Endothelial cell of umbilical vein (primary cell): ENCODE results near the gene PYROXD2. TPM values are rescaled to one million over a fixed set of nuclear protein-coding genes. Genes with fewer than 3 reads are reported as not detected.

Source experiments
- BruUV-seq: library from RNA; stranded (reverse); fragments of 400-500 nt; replicated peaks from 2 replicates; lab custom pipeline; 2021; lab: Mats Ljungman, UMichigan
- CTCF ChIA-PET: fragments of 300-600, 350-600 bp; sonication (Branson Sonifier 250); formaldehyde crosslinking; loops from one replicate; lab custom pipeline; 2021; ENCODE audit warnings: antibody characterized with exemption, inconsistent platforms; lab: Charles Lee
- POLR2A ChIA-PET: fragments of 300-600, 350-600 bp; sonication (Branson Sonifier 250); formaldehyde crosslinking; loops from one replicate; lab custom pipeline; 2021; ENCODE audit warnings: antibody characterized with exemption, inconsistent platforms; lab: Charles Lee
- DNase-seq: peaks from one replicate; pipeline ENCODE4 v3.0.0-alpha.2; 2011; ENCODE audit warnings: low read depth, low spot score
- FAIRE-seq: peaks from 2 replicates; lab custom pipeline; 2011; peaks lifted over from hg19 to GRCh38; lab: Jason Lieb, UNC
- H2AFZ ChIP-seq: 2 replicates; pipeline ENCODE4 v1.6.0; 2012; ENCODE audit warnings: low read depth, low read length, control low read depth, inconsistent platforms
- H3K27ac ChIP-seq: 2 replicates; pipeline ENCODE4 v1.5.1; 2011; ENCODE audit warnings: low read depth, mild to moderate bottlenecking, control low read depth, low read length, moderate library complexity; ENCODE audit not compliant: insufficient read depth
- H3K27me3 ChIP-seq, 2 experiments: 2 replicates each; pipeline versions ENCODE4 v1.6.0 to v1.6.1; 2011; ENCODE audit warnings: low read length in 2 of 2, mixed read lengths in 1 of 2; ENCODE audit not compliant: control insufficient read depth in 2 of 2, insufficient read depth in 2 of 2
- H3K36me3 ChIP-seq, 2 experiments: 2 replicates in 1 of 2; 3 replicates in 1 of 2; pipeline ENCODE4 v1.5.1; 2011; ENCODE audit warnings: low read length in 2 of 2, mild to moderate bottlenecking in 1 of 2, moderate library complexity in 1 of 2; ENCODE audit not compliant: control insufficient read depth in 2 of 2, insufficient read depth in 2 of 2; ENCODE audit errors: extremely low read depth in 1 of 2
- H3K4me1 ChIP-seq: 3 replicates; pipeline ENCODE4 v1.5.1; 2011; ENCODE audit warnings: mild to moderate bottlenecking, low read length; ENCODE audit not compliant: control insufficient read depth, insufficient read depth; ENCODE audit errors: extremely low read depth
- H3K4me2 ChIP-seq: 2 replicates; pipeline ENCODE4 v1.6.1; 2011; ENCODE audit warnings: low read length, control low read depth, mixed read lengths; ENCODE audit not compliant: insufficient read depth
- H3K4me3 ChIP-seq, 3 experiments: fragments of 200-600 bp in 1 of 3; sonication (generic), shearing (Covaris generic) in 1 of 3; replicated peaks in 1 of 3; 2 replicates each; pipeline ENCODE4 v1.5.1; 2011 to 2016; ENCODE audit warnings: control low read depth in 3 of 3, low read length in 3 of 3, mild to moderate bottlenecking in 2 of 3, inconsistent platforms in 1 of 3, low read depth in 1 of 3, moderate library complexity in 1 of 3; ENCODE audit not compliant: insufficient read depth in 1 of 3
- H3K79me2 ChIP-seq: 2 replicates; pipeline ENCODE4 v1.6.0; 2012; ENCODE audit warnings: low read length, inconsistent platforms; ENCODE audit not compliant: control insufficient read depth, insufficient read depth
- H3K9ac ChIP-seq: replicated peaks from 2 replicates; pipeline ENCODE3; 2011; ENCODE audit warnings: low read length, control low read depth; ENCODE audit not compliant: insufficient read depth; ENCODE audit errors: extremely low read depth
- H3K9me1 ChIP-seq: replicated peaks from 3 replicates; pipeline ENCODE4 v1.6.0; 2011; ENCODE audit warnings: mild to moderate bottlenecking, low read length; ENCODE audit not compliant: control insufficient read depth, insufficient read depth; ENCODE audit errors: extremely low read depth
- H3K9me3 ChIP-seq: replicated peaks from 2 replicates; pipeline ENCODE4 v1.5.1; 2012; ENCODE audit warnings: low read length, inconsistent platforms; ENCODE audit not compliant: control insufficient read depth, insufficient read depth
- H4K20me1 ChIP-seq: replicated peaks from 2 replicates; pipeline ENCODE3; 2011; ENCODE audit warnings: mild to moderate bottlenecking, low read length; ENCODE audit not compliant: control insufficient read depth, insufficient read depth; ENCODE audit errors: extremely low read depth
- FOS ChIP-seq: IDR thresholded peaks from 2 replicates; pipeline ENCODE4 v1.6.1; 2011; ENCODE audit warnings: mild to moderate bottlenecking, low read length, moderate library complexity, borderline replicate concordance; ENCODE audit not compliant: insufficient read depth
- GATA2 ChIP-seq: IDR thresholded peaks from 2 replicates; pipeline ENCODE4 v1.7.0; 2011; ENCODE audit warnings: low read depth, mild to moderate bottlenecking, moderate library complexity, mixed read lengths, low read length; ENCODE audit not compliant: insufficient read length, insufficient read depth
- JUN ChIP-seq: IDR thresholded peaks from 2 replicates; pipeline ENCODE4 v1.6.1; 2011; ENCODE audit warnings: borderline replicate concordance, low read depth; ENCODE audit not compliant: insufficient read length, insufficient read depth
- MYC ChIP-seq: IDR thresholded peaks from one replicate; pipeline ENCODE4 v1.6.1; 2011; ENCODE audit warnings: mild to moderate bottlenecking, low read depth, low read length
- POLR2A ChIP-seq: IDR thresholded peaks from 2 replicates; pipeline ENCODE4 v1.6.1; 2012; ENCODE audit warnings: low read depth, mild to moderate bottlenecking, control low read depth, low read length
- POLR2AphosphoS5 ChIP-seq: IDR thresholded peaks from 2 replicates; pipeline ENCODE4 v1.6.1; 2012; ENCODE audit warnings: low read depth, mild to moderate bottlenecking, control low read depth, low read length, moderate library complexity; ENCODE audit not compliant: insufficient read depth
- dilution Hi-C: fragments of 300-500 bp; cut with MboI; formaldehyde crosslinking; loops from one replicate; pipeline ENCODE4 v1.15.0; 2019; ENCODE audit warnings: low sequenced_read_pairs; ENCODE audit not compliant: extremely low pct_ligation_motif_present
- intact Hi-C: fragments of 100-400 bp; cut with micrococcal nuclease; formaldehyde crosslinking; loops from one replicate; pipeline ENCODE4 v1.10.0; 2022
- polyA plus RNA-seq, 4 experiments: library from polyadenylated mRNA; depleted of rRNA in 3 of 4; stranded (reverse) in 3 of 4; unstranded in 1 of 4; fragments of >200 nt; gene quantifications; 2 replicates each; pipeline versions ENCODE4 v1.2.1 to v1.2.3, GENCODE V29; 2011 to 2012; ENCODE audit warnings: missing spikeins in 1 of 4
- total RNA-seq: library from RNA; stranded (reverse); gene quantifications from 2 replicates; pipeline ENCODE4 v1.2.3, GENCODE V29; 2021
- TF ChIP-seq, protein P1 (sequence below): IDR thresholded peaks from 2 replicates; pipeline ENCODE4 v1.6.1; 2011; ENCODE audit not compliant: insufficient read depth, insufficient read length

The PYROXD2 gene
- total and polyA plus RNA-seq, 2 donors (not counting 3 experiments of a cell fraction or from before 2014, with no cell fraction given) = 7.0 to 13.7 TPM

DNA sequence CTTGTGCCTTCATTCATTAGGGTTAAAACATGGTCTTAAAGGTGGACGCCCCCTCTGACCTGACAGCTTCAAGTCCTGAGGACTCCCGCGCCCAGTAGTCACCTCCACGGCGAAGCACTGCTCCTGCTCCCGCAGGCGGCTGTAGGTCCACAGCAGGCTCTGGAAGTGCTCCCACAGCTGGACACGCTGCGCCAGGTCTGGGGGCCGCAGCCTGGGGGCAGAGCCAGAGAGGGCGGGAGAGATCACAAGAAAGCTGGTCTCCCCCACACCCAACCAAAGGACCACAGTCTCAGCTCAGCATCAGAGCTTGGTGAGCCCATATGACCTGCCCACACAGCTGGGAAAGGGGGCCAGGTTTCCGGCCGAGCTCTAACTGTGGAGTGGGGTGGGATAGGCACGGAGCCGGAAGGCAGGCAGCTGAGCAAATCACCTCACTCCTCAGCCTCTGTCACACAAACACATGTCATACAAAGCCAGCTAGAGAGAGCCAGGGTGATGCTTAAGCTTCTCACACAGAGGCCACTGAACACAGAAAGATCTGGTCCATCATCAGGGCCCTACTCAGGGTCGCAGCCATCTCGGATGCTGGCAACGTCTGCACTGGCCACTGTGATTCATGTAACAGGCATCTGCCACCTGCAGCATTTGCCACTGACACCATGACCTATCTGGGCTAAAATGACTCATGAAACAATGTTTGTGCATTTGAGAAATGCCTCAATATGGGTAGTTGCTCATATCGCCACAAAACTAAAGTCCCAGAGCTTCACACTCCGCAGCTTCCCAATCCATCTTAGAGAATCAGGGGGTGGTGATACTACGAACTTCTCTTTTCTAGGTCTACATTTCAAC is 19.1 kb upstream of the PYROXD2 start:
- intact Hi-C loops (no loop called here), dilution Hi-C loops (no loop called here)
- Histone ChIP-seq H3K27me3 (no peaks in the 10 kb centered on the region), H4K20me1 (no peaks in the 10 kb centered on the region), H3K9me3 (no peaks in the 10 kb centered on the region), H3K27ac (peak overlapping the region; percentile 74), H2AFZ (no peak overlapping the region), H3K4me2 (peak overlapping the region; percentile 38), H3K9me1 (no peaks in the 10 kb centered on the region), H3K36me3 (peaks cover 21 to 39% of the 10 kb centered on the region in 2 experiments), H3K9ac (peak overlapping the region; percentile 38), H3K4me1 (peaks cover 13% of the 10 kb centered on the region), H3K79me2 (no peaks in the 10 kb centered on the region), H3K4me3 (no peak overlapping the region)
- FAIRE-seq (peak; percentile 95), DNase-seq (peak; percentile 47)
- BruUV-seq = TSS peak; percentile 2
- peak; percentile 79 for TF ChIP-seq JUN
- TF ChIP-seq GATA2 = no peak
- peak; percentile 71 for TF ChIP-seq FOS
- peak; percentile 54 for TF ChIP-seq POLR2AphosphoS5
- ChIA-PET CTCF (interaction anchor here (0.7 to 3.7 kb wide), 6 partner anchors 9 to 33 kb away, joined by 3 to 25 read pairs (median 4); no protein-coding TSS in a partner anchor), POLR2A (interaction anchor here (1.0 kb wide), 1 partner anchor 11 kb away, joined by 3 read pairs; no protein-coding TSS in a partner anchor)

DNA sequence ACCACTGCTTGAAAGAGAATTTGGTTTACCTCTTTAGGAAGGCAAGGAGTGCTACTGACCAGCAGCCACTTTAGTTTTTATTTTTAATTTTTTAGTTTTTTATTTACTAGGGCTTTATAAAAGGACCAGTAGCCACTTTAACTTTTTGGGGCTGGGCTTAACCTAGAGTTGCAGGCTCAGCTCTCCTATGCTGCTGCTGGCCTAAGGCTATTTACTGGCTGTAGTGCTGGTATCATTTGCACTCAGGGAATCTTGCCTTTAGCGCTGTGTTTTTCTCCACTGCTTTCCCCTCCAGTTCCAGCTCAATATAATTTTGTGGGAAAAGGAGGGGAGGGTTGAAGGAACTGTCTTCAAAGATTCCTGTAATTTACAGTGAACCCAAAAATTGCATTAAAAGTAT is 18.4 kb upstream of the PYROXD2 start:
- no peak overlapping the region for H3K4me2 ChIP-seq
- H3K9me3 ChIP-seq = no peaks in the 10 kb centered on the region
- no peak overlapping the region for H3K9ac ChIP-seq
- dilution Hi-C loops = no loop called here
- no peak for DNase-seq
- no peak for FAIRE-seq
- TF ChIP-seq, protein P1, sequence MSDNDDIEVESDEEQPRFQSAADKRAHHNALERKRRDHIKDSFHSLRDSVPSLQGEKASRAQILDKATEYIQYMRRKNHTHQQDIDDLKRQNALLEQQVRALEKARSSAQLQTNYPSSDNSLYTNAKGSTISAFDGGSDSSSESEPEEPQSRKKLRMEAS = no peak
- TF ChIP-seq GATA2 (no peak), MYC (no peak), POLR2A (no peak)
- no peaks in the 10 kb centered on the region for H4K20me1 ChIP-seq
- no peaks in the 10 kb centered on the region for H3K27me3 ChIP-seq
- intact Hi-C loops = no loop called here
- H3K27ac ChIP-seq = peak overlapping the region; percentile 42
- H2AFZ ChIP-seq = no peak overlapping the region
- no peak overlapping the region for H3K4me3 ChIP-seq
- H3K36me3 ChIP-seq = peaks cover 21 to 38% of the 10 kb centered on the region in 2 experiments
- no peaks in the 10 kb centered on the region for H3K79me2 ChIP-seq
- peaks cover 13% of the 10 kb centered on the region for H3K4me1 ChIP-seq
- H3K9me1 ChIP-seq = no peaks in the 10 kb centered on the region
- ChIA-PET POLR2A (interaction anchor here (1.0 kb wide), 1 partner anchor 10 kb away, joined by 3 read pairs; no protein-coding TSS in a partner anchor), CTCF (interaction anchor here (1.1 to 3.7 kb wide), 2 partner anchors 8 to 10 kb away, joined by 4 to 25 read pairs; no protein-coding TSS in a partner anchor)
- BruUV-seq = no TSS peak
